ENCODE results near the gene GCNT1.

GCNT1 gene

DNA sequence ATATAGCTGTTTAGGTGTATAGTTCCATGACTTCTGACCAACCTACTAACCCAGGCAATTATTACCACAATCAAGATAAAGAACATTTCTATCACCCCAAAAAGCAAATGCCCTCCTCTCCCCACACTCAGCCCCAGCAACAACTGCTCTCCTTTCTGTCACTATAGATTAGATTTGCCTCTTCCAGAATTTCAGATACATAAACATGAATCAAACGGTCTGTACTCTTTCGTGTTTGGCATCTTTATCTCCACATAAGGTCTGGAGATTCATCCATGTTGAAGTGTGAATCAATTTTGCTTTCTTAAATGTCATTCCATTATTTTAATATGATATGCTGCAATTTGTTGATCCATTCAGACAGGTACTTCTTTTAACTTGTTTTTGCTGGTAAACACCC is 10.5 kb upstream of the GCNT1 start:
- TF ChIP-seq ZFX (IDR thresholded peaks at IDR 0.05; ENCODE audit: borderline replicate concordance): no peak
- TF ChIP-seq, protein P1, sequence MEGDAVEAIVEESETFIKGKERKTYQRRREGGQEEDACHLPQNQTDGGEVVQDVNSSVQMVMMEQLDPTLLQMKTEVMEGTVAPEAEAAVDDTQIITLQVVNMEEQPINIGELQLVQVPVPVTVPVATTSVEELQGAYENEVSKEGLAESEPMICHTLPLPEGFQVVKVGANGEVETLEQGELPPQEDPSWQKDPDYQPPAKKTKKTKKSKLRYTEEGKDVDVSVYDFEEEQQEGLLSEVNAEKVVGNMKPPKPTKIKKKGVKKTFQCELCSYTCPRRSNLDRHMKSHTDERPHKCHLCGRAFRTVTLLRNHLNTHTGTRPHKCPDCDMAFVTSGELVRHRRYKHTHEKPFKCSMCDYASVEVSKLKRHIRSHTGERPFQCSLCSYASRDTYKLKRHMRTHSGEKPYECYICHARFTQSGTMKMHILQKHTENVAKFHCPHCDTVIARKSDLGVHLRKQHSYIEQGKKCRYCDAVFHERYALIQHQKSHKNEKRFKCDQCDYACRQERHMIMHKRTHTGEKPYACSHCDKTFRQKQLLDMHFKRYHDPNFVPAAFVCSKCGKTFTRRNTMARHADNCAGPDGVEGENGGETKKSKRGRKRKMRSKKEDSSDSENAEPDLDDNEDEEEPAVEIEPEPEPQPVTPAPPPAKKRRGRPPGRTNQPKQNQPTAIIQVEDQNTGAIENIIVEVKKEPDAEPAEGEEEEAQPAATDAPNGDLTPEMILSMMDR (IDR thresholded peaks at IDR 0.05): no peak
- no peak overlapping the region for H3K27ac ChIP-seq

DNA sequence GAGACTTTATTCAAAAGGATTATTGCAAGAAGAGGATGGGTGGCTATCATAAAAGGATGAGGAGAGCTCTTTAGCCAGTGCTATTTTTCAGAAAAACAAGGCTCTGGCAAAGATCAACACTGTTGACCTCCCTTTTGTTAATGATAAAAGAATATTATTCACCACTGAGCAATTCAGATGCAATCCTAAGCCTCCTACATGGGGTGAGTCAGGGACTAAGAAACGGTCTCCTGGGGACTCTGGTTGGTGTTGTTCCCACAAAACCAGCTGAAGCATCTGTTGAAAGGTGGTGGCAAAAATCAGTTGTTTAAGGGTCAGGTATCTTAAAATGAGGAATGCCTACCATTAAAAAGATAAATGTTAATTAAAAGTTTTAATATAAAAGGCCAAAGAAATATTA is 7.7 kb upstream of the GCNT1 start:
- TF ChIP-seq ZFX (IDR thresholded peaks at IDR 0.05; ENCODE audit: borderline replicate concordance): no peak
- TF ChIP-seq, protein P1 (IDR thresholded peaks at IDR 0.05): no peak
- no peak overlapping the region for H3K27ac ChIP-seq

DNA sequence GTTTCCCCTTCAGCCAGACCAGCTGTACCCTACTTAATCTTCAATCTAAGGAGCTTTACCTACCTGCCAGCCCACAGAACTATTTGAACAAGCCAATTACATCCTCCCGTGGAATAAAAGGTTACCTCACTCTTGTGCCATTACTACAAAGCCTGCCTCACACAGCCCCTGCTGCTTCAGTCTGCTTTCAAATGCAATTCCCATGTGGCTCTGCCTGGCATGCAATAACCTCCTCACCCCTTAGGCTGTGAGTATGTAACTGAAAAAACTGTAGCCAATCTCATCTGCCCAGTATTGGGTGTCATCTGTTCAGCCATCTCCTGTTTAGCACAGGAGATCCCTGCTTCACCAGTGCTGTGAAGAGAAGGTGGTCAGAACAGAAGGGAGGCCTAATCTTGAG is 6.1 kb upstream of the GCNT1 start:
- H3K27ac ChIP-seq: no peak overlapping the region
- TF ChIP-seq, protein P1 (IDR thresholded peaks at IDR 0.05): no peak
- no peak for TF ChIP-seq ZFX (IDR thresholded peaks at IDR 0.05; ENCODE audit: borderline replicate concordance)

DNA sequence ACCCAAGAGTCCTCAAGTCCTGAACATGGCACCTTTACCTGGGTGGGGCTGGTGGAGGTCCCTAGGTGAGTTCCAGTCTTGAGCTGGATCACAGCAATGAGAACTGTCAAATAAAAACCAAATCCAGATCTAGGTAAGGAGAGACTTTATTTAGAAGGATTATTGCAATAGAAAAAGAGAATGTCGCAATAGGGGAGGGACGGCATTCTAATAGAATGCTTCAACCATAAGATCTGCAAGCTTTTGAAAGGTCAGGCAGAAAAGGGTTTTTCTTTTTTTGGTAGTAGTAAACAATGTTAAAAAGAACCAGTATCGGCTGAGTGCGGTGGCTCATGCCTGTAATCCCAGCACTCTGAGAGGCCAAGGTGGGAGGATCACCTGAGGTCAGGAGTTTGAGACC is 5.2 kb upstream of the GCNT1 start:
- H3K27ac ChIP-seq: no peak overlapping the region
- TF ChIP-seq ZFX (IDR thresholded peaks at IDR 0.05; ENCODE audit: borderline replicate concordance): no peak

DNA sequence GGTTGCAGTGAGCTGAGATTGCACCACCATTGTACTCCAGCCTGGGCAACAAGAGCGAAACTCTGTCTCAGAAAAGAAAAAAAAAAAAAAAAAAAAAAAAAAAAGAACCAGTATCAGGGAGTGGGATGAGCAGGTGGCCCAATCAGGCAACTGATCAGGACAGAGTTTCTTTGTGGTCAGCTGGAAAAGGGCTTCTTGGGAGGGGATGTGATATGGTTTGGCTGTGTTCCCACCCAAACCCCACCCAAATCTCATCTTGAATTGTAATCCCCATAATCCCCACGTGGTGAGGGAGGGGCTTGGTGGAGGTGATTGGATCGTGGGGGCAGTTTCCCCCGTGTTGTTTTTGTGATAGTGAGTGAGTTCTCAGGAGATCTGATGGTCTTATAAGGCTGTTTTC is 4.7 kb upstream of the GCNT1 start:
- TF ChIP-seq, protein P1 (IDR thresholded peaks at IDR 0.05): no peak
- no peak for TF ChIP-seq ZFX (IDR thresholded peaks at IDR 0.05; ENCODE audit: borderline replicate concordance)
- no peak overlapping the region for H3K27ac ChIP-seq

DNA sequence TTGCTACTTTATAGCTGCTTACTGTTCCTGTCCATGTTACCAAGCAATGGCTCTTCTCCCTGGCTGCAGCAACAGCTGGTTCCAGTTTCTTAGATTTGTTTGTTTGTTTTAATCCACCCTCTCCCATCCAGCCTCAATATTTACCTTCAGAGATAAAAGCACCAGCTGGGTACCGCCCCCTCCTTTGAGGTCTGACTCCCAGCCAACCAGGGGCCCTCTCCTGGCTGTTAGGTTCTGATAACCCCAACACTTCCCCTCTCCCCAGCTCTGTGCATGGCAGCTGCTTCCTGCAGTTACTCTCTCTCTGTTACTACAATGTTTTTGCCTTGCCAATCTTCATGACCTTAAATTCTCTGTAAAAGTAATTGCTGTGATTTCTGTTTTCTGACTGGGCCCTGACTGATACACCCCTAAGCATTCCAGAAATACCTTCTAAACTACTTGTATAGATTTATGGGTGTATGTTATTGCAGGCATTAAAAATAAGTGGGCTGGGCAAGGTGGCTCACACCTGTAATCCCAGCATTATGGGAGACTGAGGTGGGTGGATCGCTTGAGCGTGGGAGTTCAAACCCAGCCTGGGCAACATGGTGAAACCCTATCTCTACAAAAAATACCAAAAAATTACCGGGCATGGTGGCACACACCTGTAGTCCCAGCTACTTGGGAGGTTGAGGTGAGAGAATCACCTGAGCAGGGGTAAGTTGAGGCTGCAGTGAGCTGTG is 2.6 kb upstream of the GCNT1 start:
- no peak for TF ChIP-seq ZFX (IDR thresholded peaks at IDR 0.05; ENCODE audit: borderline replicate concordance)
- TF ChIP-seq, protein P1 (IDR thresholded peaks at IDR 0.05): no peak
- no peak overlapping the region for H3K27ac ChIP-seq

DNA sequence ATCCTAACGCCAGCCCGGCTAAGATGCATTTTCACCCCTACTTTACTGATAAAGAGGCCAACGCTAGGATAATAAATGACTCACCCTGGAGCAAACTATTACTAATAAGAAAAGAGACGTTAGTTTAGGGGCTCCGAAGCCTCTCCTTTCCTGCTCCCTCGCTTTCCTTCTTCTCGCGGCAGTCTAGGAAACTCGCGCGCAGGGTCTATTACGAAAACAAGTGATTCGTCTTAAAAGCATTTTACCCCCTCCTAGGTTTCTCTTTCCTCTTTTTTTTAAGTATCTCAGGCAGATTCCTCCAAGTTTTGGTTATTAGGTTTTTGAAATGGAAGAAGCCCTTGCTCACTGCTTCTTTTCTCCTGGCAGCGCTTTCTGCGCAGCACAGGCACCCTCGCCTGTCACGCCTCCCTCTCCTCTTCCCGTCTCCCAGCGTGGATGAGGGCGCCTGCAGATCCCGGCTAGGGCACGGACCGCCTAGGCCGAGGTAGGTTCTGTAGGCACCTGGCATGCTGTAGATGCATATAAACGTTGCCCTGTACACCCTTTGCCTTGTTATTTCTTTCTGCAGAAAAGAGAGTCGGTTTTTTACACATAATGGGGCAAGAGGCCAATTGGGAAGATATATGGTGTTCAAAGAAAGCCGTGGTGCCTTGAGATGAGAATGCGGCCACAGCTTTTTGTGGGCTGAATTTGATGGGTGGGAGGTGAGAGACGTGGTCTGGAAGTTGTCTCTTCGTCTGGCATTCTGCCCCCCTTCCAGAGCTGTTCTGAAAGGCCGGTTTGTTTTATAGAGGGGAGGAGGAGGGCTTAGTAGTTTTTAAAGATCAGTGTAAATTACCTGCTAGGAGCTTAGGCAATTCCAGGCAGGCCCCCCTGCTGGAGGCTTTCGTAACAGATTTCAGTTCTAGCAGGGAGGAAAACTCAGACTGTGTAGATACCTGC is 983 bp downstream of the GCNT1 start:
- TF ChIP-seq ZFX (IDR thresholded peaks at IDR 0.05; ENCODE audit: borderline replicate concordance): no peak
- TF ChIP-seq, protein P1 (IDR thresholded peaks at IDR 0.05): peak; percentile 63
- peak overlapping the region; percentile 58 for H3K27ac ChIP-seq

Data from 22Rv1 (cell line).